Medulla oblongata (tissue), 1 donor: ENCODE results near the gene ZNF593OS.

Experiments
- DNase-seq: peaks from one replicate; pipeline ENCODE4 v3.0.0-alpha.2; 2015; ENCODE audit errors: extremely low spot score

The ZNF593OS gene

DNA sequence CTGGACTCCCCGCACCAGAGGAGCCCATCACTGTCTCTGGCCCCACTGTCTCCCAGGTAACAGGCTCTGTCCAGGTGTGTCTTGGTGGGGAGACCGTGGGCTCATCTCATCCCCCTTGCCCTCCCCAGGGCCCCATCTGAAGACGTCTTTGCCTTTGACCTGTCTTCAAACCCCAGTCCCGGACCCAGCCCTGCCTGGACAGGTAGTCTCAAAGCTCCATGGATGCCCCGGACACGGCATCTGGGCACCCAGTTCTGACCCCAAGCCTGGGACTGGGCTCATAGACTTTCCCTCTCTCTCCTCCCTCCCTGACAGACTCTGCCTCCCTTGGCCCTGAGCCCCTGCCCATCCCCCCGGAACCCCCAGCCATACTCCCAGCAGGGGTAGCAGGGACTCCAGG is 12.5 kb upstream of the ZNF593OS start:
- DNase-seq, result no peak

DNA sequence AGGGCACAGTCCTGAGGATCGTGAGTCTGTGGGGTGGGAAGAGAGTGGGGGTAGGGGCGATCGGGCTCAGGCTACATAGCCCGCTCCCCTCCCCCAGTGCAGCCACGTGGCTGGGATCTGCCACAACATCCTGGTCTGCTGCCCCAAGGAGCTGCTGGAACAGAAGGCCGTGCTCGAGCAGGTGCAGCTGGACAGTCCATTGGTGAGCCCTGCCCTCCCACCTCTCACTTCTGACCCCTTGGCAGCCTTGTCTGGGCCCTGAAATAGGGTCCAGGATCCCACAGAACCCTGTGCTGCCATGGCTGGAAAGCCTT is 10.7 kb upstream of the ZNF593OS start:
- DNase-seq, result no peak

DNA sequence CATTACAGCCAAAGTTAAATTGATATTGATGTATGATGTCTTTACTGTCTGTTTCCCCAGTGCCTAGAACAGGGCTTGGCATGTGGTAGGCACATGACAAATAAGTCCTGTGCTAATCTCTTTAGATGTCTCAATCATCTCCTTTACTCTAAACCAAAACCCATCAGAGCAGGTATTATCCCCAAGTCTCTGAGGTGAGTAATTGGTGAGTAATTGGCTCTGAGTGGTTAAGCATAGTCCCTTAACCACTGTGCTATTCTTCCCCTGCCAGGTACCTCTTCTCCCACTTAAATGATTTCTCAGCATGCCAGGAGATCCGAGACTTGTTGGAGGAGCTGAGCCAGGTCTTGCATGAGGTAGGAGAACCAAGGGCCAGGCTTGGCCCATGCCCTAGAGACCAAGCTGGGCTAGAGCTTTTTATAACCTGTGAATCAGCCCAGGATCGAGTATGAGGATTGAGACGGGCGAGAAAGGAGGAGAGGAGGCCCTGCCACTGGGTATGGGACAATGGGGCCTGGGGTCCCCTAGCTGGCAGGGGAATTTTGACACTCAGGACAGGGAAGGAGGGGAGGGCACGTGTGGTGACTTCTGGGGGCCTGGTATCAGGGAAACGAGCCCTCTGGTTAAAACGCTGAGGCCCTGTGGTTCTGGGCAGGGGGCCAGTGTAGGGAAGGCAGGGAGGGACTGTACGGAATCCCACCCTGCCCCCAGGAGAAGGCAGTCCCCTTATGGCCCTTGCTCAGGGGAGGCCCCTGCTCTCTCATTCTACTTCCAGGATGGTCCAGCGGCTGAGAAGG is 10.2 kb upstream of the ZNF593OS start:
- no peak for DNase-seq

DNA sequence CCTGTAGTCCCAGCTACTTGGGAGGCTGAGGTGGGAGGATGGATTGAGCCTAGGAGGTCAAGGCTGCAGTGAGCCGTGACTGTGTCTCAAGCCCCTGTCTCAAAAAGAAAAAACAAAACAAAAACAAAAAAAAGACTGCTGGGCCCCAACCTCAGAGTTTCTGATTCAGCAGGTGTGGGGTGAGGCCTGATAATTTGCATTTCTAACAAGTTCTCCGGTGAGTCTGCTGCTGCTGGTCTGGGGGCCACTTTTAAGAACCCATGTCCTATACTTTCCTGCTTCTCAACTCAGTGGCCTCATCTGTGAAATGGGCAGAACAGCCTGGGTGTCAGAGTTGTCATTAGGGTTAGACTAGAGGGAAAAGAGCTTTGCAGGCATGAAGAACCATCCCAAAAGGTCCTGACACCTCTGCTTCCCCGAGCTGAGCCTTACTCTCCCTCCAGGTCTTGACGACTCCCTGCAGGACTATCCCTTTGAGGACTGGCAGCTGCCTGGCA is 8.4 kb upstream of the ZNF593OS start:
- DNase-seq, result no peak

DNA sequence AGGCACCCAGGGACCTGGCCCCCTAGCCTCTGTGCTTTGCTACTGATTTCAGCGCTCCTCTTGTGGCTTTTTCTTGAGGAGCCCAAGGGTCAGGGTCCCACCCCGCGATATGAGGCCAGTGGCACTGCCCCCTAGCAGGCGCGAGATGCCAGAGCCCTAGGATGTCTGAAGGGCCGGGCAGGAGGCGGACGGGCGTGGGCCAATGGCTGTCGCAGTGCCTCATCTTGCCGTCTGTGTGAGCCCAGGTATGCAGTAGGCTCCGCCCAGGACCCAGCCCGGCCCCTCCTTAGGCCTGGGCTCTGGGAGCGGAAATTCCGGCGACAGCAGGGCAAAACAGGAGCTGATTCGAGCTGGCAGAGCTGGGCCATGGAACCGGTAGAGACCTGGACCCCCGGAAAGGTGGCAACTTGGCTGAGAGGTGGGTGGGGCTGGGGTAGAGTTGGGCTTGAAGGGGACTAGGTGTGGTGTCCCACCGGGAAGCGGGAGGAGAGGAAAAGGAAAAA is 5.6 kb upstream of the ZNF593OS start, which contains the start of gene CNKSR1:
Gene CNKSR1 (plus strand): TSS at position 310 of the 503 bp plus-strand sequence. CDS start 57 bp downstream, at position 367.
- DNase-seq, result no peak

DNA sequence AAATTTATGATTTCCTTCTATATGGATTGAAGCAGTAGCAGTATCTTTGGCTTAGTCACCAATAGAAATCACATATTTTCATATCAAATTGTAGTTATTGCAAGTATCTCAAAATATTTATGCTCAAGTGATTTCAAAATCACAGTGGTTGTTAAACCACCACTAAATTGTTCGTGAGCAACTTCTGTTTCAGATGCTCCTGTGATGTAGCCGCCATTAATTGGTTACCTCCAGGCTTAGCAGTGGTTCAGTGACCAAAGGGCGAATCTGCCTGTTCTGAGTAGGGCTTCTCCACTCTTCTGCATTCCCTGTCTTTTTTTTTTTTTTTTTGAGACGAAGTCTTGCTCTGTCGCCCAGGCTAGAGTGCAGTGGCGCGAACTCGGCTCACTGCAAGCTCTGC is 3.7 kb upstream of the ZNF593OS start:
- DNase-seq, result no peak

DNA sequence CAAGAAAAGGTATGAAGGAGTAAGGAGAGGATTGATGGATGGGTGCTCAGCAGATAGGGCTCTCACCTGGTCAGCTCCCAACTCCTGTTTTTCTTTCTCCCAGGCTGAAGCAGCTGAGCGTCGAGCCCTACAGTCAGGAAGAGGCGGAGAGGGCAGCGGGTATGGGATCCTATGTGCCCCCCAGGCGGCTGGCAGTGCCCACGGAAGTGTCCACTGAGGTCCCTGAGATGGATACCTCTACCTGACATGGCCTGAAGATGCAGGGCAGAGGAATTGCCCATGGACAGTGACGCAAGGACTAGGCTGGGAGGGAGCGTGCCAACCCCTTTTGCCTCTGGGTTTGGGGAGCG is 1.2 kb downstream of the ZNF593OS start:
- DNase-seq, result no peak

DNA sequence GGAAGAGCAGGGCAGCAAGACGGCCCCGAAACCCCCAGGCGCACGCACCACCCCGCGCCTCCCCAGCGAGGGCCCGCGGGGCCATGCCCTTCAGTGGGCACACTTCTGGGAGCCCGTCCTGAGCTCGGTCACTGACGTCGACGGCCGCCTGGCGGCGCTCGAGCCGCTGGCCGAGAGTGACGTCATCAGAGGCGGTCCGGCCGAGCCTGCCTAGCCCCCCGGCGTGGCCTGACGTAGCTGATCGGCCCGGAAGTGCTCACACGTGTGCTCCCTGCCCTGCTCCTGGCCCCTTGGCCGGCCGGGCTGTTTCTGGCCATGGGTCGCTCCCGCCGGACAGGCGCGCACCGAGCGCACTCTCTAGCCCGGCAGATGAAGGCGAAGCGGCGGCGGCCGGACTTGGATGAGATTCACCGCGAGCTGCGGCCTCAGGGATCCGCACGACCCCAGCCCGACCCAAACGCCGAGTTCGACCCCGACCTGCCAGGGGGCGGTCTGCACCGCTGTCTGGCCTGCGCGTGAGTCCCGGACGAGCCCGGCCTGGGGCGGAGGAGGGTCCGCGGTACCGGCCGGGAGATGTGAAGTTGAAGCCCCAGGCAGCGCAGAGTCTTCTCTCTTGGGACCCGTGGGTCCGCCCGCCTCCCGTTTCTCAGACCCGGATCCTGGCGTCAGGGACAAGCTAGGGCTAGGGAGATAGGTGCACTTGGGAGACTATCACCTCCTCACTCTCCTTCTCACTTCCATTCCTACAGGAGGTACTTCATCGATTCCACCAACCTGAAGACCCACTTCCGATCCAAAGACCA is 1.8 kb downstream of the ZNF593OS start, which contains the start of gene ZNF593:
Gene ZNF593 (plus strand): TSS at position 240 of the 803 bp plus-strand sequence. CDS start 76 bp downstream, at position 316.
- peak; percentile 93 for DNase-seq

DNA sequence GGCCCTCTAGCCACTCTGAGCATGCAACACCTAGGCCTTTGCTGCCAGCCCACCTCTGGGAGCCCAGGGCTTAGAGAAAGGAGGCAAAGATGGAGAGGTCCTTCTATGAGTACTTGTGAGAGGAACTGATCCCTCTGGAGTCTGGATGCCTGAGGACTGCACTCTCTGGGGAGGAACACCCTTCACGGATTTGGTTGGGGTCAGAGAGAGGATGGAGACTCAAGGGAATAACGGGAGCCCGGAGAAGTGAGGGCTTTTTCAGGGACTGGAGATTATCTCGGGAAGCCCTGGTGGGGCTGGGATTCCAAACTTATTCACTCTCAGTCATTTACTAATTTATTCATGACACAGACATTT is 2.5 kb downstream of the ZNF593OS start:
- DNase-seq, result no peak

DNA sequence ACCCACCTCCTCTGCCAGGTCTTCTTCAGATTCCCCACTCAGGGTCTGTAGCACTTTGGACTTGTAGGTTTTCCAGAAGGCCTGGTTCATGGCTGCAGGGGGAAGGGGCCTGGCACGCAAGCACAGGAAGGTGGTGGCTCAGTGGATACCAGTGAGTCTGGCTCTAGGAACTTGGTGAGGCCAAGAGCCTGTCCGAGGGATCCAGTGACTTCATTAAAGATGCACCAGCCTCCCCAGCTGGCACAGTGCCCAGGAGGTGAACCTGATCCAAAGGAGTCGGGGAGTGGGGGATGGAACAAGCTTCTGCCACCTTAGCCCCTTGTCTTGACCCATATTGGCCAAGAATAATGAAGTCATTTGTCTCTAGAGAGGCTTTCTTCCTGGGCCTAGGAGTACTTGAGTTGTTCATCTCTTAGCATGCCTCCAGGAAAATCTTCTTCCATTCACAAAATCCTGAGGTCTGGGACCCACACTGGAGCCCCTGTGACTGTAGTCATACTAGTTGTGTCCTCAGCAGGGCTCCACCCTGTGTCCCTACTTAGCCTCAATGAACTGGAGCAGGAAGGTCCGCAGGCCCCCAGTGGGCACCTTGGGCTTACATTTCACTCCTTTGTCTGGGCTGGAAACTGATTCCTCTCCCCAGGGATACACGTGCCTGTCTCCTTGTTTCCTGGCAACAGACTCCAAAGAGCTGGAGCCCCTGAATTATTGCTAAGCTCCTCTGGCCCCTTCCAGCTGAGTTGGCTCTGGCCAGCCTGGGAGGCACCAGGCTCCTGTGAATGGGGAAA is 3.0 kb downstream of the ZNF593OS start, which contains the start of gene C1orf232:
Gene C1orf232 (minus strand): TSS at position 554 of the 788 bp plus-strand sequence. CDS start 464 bp downstream, at position 90.
- DNase-seq, result peak; percentile 31

DNA sequence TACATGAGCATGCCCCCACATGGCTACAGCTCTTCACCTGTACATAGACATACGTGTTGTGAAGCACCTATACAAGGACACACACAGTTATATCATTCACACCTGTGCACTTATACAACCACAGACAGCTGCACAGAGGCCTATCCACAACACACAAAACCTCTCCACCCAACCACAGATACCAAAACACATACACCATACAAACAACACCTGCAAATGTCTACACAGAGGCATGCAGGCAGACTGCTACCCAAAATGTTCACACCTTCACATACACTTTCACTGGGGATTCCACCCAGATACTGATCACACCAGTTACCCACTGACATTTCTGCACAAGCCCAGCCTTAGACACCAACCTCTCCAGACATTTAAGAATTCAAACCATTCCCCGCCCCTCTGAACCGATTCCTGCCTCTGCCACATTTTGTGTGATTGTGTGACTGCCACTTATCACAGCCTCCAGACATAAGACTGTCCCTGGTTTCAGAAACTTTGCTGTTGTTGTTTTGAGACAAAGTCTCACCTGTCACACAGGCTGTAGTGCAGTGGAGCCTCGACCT is 4.8 kb downstream of the ZNF593OS start:
- no peak for DNase-seq

DNA sequence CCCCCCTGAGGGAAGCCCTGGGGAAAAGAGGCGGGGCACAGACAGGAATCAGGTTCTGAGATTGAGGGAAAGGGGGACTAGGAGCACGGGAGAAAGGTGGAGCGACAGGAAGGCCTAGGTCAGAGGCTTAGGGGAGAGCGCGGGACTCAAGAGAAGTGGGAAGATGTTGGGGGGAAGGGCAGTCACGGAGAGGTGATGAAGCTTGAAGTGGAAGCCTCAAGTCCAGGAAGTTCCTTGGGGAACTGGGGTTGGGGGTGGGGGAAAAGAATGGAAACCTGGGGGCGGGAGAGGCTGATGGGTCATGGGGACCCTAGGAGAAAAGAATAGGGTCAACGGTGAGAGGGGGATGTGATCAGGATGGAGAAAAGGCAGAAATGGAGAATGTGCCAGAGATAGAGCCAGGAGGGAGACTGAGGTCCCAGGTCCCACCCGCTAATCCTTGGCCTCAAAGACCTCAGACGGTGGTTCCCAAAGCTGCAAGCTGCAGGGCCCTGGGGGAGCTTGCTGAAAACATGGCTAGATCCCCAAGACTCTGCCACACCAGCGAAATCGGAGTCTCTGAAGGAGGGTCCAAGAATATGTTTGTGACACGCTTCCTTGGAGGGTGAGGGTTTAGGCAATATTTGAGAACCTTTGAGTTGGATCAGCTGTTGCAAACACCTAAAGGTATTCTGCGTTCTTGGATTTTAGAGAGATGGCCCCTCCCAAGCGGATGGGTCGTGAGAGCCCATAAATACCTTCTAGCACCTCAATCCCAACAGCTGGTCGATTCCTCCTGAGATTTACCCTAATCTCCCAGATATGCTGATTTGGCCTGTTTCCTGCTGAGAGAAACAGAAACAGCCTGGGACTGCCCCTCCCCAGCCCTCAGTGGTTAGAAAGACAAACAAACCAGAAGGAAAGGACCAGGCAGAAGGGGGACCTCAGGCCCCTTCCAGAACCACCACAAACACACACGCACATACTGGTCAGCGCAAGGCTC is 6.5 kb downstream of the ZNF593OS start:
- no peak for DNase-seq

DNA sequence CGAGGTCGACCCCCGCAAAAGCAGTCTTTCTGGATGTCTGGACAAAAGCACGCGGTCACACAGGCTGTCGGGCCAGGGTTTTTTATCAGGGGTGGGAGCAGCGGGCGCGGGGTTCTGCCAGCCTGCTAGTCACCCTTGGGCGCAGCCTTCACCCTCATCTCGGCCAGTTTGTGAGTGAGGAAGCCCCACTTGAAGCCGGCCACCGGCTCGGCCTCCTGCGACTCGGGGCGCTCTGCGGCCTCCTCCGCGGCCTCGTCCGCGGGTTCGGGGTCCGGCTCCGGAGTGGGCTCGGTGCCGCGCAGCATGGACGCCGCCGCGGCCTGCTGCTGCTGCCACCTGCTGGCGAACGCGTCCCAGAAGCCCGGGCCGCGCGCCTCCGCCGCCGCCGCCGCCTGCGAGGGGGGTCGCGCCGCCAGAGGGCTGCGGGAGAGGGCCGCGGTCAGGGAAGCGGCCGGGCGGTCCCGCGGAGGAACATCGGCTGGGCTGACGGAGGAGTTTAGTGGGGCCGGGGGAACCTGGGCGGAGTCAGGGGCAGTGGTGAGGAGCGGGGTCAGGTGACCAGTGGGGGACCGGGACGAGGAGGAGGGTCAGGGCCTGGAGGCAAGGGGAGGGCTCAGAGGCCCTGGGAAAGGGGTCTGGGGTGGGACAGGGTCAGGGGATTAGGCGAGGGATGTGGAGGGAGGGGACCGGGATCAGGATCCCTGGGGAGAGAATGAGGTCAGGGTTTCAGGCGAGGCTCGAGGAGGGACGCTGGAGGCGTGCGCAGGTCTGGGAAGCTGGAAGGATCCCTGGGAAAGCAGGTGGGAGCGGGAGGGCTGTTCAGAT is 7.4 kb downstream of the ZNF593OS start:
- no peak for DNase-seq

DNA sequence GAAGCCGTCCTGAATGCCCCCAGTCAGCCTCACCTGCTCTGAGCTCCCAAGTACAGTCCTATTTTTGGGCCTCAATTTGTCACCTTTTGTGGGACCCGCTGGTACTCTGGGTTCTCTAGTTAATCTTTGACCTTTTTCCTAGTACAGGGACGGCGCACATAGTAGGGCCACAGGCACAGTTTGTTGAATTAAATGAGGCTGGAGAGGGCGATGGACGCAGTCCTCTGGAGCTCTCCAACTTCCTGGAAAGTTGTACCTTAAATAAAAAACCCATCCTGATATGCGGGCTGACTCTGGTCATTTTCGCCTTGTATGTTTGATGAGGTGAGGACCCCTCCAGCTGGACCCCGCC is 8.0 kb downstream of the ZNF593OS start:
- DNase-seq, result no peak

DNA sequence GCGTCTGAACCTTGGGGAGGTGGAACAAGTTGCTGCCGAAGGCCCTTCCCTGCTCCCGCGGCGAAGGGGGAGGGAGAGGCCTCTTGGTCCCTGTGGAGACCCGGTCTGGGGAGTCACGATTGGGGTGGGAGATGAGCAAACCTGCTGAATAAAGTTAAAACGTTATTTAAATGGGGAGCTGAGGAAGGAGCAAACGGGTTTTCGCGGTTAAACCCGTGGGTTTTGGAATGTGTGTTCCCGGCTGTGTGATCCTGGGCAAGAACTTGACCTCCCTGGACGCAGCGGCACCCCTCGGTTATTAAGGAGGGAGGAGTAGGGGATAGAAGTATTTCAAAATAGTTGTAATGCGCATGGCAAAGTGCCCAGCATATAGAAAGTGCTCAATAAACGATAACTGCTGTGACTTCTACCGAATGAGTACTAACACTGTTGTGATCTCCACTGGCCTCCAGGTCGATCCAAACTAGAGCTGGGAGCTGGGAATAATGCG is 9.4 kb downstream of the ZNF593OS start:
- no peak for DNase-seq

DNA sequence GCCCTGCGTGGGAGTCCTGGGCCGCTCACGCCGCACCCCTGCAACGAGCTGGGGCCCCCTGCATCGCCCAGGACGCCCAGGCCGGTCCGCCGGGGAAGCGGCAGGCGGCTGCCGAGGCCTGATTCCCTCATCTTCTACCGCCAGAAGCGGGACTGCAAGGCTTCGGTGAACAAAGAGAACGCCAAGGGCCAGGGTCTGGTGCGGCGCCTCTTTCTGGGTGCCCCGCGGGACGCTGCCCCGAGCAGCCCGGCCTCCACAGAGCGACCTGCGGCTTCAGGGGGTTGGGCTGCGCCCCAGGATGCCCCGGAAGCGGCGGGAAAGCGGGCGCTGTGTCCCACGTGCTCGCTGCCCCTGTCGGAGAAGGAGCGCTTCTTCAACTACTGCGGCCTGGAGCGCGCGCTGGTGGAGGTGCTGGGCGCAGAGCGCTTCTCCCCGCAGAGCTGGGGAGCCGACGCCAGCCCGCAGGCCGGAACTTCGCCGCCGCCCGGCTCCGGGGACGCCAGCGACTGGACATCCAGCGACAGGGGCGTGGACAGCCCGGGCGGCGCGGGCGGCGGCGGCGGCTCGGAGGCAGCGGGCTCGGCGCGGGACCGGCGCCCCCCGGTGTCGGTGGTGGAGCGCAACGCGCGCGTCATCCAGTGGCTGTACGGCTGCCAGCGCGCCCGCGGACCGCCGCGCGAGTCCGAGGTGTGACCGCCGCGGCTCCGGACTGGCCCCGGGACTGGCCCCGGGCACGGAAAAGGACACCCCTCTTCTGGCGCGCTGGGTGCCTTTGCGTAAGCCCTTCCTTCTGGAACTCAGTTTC is 10.0 kb downstream of the ZNF593OS start:
- DNase-seq, result peak; percentile 14

DNA sequence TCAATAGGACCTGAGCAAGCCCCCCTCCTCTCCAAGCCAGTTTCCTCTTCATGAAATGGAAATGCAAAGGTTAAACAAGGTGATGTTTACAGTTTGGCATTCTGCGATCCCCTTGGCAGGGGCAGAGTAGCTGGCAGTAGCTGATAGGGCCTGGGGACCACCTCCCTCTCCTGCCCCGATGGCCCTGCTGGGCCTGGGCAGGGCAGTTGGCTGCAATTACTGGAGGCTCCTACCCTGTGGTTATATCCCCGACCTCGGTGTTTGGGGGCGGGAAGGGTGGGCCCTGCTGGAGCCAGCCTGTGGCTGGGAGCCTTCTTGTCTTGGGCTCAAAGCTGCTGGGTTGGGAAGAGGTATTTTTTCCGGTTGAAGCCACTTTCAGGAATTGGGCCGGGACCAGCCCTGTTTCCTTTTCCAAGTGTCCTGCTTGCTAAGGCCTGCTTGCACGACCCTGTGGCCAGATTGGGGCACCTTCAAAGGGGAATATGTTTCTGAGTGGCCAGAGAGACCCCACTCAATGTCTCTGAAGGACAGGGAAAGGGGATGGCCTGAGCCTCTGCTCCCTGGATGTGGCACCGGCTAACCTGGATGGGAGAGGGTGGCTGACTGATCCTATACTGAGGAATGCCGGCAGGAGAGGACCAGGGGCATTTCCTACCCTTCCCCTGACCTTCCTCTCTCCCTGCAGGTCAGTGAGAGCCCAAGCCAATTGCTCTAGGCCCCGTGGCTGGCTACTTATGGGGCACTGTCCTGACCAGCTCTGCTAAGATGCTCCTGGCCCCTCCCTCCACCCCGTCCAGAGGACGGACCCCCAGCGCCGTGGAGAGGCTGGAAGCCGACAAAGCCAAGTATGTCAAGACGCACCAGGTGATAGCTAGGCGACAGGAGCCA is 10.9 kb downstream of the ZNF593OS start:
- DNase-seq, result no peak

DNA sequence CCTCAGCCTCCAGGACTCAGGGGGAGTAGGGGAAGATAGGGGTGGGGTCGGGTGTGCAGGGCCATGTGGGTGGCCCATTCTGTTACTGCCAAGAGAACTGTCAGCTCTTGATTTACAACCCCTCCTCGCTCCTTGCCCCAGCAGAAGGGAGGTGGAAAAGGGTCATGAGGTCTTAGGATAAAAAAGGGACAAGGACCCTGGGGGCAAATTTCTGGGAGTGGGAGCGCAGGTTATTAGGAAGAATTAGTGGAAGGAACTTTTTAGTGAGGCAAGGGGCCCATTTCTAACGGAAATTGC is 11.9 kb downstream of the ZNF593OS start:
- no peak for DNase-seq
